GM21423 (cell line): ENCODE data around the gene CLEC14A.

Experiments used
- ATAC-seq: cut with Tn5 transposase; IDR thresholded peaks from one replicate; pipeline ENCODE4 v1.9.1; 2021; ENCODE audit warnings: mild to moderate bottlenecking, moderate library complexity; ENCODE audit not compliant: unreplicated experiment

The CLEC14A gene

GRCh38 chr14:38250331-38250730, 5.6 kb downstream of the CLEC14A start:
- ATAC-seq, result no peak

DNA sequence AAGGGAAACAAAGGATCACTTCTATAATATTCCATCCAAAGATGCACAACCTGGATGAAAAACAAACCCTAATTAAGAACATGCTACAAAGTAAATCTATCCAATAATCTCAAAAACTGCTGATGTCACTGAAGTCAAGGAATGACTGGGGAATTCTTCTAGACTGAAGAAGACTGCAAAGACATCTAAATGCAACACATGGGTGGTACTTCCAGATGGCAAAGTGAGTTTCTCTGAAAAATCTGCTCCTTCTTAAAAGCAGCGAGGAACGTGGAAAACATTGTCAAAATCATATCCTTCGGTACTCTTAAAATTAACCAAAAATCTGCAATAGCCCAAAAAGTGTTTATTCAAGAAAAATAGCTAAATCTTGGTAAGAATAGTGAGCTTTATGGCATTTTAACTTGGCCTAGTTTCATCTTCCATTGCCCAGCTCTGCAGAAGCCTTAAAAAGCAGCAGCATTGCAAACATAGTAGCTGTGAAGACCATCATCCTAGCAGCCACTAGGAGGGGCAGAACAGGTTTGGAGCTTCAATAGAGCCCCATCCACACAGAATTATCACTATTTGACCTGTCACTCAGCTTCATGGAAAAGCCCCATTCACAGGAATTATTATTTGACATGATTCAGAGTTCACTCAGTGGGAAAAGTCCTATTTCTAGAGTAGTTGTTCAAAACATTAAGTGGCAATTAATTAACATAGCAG, 7.4 kb downstream of the CLEC14A start:
- no peak for ATAC-seq

DNA sequence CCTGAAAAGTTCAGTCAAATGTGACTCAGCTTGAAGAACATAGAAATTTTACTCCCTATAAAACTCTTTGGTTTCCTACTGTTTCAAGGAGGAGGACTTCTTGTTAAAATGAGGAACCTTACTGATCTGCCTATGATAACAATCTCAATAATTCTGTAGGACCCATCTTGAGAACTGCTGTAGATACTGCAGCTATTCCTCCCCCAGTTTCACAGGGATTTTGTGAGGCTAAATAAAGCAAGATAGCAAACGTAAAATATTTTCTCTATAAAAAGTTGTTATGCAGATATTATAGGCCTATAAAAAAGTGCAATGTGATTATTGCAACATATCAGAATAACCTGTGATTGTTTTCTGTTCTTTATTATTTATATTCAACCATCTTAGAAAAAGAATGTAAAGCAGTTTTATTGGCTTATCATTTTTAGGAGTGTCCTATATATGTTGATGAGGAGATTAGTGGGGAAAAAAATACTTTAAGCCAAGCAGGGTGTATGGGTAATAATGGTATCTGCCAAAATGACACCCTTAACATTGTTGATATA, 12.1 kb downstream of the CLEC14A start:
- no peak for ATAC-seq

GRCh38 chr14:38238878-38239277, 17.0 kb downstream of the CLEC14A start:
- no peak for ATAC-seq

DNA sequence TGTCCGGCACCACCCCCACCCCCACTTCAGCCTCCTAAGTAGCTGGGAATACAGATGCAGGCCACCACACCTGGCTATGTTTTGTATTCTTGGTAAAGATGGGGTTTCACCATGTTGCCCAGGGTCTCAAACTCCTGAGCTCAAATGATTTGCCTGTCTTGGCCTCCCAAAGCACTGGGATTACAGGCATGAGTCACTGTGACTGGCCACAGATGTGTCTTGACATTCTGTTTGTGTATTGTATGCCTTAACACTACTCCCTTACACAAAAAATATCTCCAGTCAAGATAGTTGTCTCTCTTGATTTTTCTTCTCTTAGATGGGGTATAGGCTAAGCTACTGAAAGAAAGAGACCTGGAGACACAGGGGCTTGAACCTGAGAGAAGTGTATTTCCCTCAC, 17.6 kb downstream of the CLEC14A start:
- no peak for ATAC-seq

GRCh38 chr14:38233218-38233617, 22.7 kb downstream of the CLEC14A start:
- ATAC-seq, result no peak

DNA sequence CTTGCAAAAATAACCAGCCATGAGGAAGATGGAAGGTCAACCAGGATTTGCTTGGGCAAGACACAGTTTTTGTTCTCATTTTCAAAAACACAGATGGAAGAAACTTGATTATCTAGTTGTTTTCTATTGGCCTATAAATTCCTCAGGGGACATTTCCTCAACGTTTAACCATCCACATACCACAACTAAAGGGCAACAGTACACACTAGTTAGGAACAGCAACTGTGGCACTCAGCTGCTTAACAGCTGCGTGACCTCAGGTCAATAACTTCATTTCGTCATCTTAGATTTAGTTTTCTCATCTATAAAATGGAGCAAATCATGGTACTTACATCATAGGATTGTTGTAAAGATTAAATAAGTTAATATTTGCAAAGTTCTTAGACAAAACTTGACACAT, 29.5 kb downstream of the CLEC14A start:
- no peak for ATAC-seq

DNA sequence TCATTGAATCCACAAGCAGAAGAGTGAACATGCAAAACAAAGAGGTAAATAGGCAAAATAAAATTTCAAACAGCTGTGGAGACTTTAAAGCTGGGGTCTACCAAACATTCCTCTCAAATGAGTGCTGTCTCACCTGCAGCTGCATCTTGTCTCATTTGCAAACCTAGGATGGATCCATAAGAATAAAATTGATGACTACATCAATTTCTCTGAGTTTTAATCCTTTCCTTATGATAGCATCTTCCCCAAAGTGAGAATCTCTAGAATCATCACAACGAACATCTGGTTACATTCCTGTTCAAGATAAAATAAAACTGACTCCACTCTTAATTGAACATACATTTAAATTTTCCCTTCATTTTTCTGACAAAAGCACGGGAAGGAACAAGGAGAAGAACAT, 29.9 kb downstream of the CLEC14A start:
- ATAC-seq, result no peak

DNA sequence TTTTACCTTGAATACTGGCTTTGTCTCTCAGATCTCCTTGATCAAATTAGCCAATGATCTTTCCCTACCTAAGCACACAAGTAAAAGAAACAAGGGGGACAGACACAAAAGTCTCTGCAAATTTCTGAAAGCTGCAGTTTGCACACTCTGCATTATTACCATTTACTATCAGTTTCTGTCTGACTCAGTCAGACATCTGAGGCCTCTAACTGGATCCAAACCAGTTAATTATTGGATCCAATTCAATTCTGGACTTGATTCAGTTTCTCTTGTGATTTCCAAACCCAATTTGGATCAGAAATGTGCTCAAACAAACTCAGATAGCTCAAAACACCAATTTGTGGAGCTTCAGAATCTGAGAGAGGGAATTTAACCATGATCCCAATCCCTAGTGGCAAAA, 31.6 kb downstream of the CLEC14A start:
- no peak for ATAC-seq

DNA sequence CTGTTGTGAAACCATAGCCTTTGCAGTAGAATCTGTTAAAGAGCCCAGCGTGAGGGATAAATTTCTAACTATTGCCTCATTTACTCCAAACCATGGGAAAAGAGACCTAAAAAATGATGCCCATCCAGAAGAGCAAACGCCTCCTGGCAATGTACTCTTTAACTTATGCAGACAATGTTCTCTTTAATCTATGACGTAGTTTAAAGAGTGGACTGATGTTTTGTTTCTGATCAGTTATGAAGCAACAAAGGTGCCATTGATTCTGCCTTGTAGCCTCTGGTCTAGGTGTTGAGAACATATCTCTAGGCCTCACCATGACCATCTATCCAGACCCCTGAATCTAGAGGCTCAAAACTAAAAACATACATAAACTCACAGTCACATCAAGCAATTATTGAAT, 34.8 kb downstream of the CLEC14A start:
- ATAC-seq, result no peak

GRCh38 chr14:38217553-38217952, 38.3 kb downstream of the CLEC14A start:
- no peak for ATAC-seq

- no peak for ATAC-seq
Measured at GRCh38 chr14:38213001-38213400, 42.9 kb downstream of the CLEC14A start.

DNA sequence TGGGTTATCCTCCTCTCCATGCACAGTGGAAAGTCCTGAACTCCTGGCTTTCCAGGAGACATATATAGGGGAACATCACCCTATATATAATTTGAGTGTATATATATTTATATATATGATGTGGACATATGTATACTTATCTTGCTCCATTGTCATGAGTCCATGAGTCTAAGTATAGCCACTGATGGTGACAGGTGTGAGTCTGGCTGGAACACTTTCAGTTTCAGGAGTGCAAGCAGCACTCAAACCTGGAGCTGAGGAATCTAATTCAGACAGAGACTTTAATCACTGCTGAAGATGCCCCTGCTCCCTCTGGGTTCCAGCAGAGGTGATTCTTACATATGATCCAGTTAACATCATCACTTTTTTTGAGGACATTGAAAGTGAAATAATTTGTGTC, 43.8 kb downstream of the CLEC14A start:
- ATAC-seq, result no peak

- ATAC-seq, result no peak
Measured at GRCh38 chr14:38211255-38211735, 44.6 kb downstream of the CLEC14A start.

- ATAC-seq, result no peak
Measured at GRCh38 chr14:38210587-38211216, 45.2 kb downstream of the CLEC14A start.

DNA sequence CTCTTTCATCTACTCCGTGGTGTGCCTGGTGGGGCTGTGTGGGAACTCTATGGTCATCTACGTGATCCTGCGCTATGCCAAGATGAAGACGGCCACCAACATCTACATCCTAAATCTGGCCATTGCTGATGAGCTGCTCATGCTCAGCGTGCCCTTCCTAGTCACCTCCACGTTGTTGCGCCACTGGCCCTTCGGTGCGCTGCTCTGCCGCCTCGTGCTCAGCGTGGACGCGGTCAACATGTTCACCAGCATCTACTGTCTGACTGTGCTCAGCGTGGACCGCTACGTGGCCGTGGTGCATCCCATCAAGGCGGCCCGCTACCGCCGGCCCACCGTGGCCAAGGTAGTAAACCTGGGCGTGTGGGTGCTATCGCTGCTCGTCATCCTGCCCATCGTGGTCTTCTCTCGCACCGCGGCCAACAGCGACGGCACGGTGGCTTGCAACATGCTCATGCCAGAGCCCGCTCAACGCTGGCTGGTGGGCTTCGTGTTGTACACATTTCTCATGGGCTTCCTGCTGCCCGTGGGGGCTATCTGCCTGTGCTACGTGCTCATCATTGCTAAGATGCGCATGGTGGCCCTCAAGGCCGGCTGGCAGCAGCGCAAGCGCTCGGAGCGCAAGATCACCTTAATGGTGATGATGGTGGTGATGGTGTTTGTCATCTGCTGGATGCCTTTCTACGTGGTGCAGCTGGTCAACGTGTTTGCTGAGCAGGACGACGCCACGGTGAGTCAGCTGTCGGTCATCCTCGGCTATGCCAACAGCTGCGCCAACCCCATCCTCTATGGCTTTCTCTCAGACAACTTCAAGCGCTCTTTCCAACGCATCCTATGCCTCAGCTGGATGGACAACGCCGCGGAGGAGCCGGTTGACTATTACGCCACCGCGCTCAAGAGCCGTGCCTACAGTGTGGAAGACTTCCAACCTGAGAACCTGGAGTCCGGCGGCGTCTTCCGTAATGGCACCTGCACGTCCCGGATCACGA, 46.0 kb downstream of the CLEC14A start:
- ATAC-seq, result no peak

DNA sequence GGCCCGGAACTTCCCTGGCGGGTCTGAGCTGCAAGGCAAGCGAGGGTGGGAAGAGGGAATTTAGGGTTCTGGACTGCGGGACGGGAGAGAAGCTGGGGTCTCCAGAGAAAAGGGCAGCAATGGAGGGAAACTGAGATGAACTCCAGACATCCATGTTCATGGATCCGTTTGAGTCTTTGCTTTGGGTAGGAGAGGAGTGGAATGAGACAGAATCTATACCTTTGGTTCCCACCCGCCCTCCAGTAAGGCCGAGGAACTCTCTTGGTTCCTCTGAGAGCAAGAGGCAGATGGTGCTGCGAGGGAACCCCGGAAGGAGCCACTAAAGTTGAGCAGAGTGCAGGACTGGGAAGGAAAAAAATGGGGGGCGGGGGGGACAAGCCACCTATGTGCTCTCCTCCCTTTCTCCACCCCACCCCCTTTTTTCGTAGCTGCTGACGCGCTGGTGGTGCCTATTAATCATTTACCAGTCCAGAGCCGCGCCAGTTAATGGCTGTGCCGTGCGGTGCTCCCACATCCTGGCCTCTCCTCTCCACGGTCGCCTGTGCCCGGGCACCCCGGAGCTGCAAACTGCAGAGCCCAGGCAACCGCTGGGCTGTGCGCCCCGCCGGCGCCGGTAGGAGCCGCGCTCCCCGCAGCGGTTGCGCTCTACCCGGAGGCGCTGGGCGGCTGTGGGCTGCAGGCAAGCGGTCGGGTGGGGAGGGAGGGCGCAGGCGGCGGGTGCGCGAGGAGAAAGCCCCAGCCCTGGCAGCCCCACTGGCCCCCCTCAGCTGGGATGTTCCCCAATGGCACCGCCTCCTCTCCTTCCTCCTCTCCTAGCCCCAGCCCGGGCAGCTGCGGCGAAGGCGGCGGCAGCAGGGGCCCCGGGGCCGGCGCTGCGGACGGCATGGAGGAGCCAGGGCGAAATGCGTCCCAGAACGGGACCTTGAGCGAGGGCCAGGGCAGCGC, 47.0 kb downstream of the CLEC14A start:
- no peak for ATAC-seq

GRCh38 chr14:38207736-38208617, 47.9 kb downstream of the CLEC14A start, which contains the start of gene SSTR1:
TSS of gene SSTR1 (plus strand) at chr14:38207904. CDS start at chr14:38209390, 1,486 bp downstream.
- no peak for ATAC-seq

GRCh38 chr14:38207377-38207735, 48.5 kb downstream of the CLEC14A start:
- ATAC-seq, result no peak
